HG03095 (cell line): ENCODE measurements around the gene ZBTB20.

Experiments used
- ATAC-seq: cut with Tn5 transposase; IDR thresholded peaks from one replicate; pipeline ENCODE4 v1.9.1; 2021; ENCODE audit warnings: moderate library complexity; ENCODE audit not compliant: unreplicated experiment

The ZBTB20 gene

DNA sequence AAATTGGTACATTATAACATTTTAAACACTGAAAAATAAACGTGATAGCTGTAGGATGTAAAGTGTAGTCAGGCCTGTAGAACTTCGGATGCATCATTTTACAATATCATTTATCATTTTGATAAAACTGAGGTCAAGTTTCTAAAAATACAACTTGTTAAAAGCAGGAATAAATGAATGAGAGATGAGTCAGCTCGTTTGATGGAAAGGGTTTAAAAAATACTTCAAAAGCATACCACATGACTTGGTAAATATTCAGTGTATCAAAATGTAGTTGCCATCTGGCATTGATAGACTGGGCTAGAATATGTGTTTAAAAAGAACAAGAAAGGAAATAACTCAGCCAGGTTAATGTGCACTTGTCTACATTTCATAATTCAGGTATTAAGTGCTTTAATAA lies 496.3 kb downstream of the ZBTB20 start:
- no peak for ATAC-seq

DNA sequence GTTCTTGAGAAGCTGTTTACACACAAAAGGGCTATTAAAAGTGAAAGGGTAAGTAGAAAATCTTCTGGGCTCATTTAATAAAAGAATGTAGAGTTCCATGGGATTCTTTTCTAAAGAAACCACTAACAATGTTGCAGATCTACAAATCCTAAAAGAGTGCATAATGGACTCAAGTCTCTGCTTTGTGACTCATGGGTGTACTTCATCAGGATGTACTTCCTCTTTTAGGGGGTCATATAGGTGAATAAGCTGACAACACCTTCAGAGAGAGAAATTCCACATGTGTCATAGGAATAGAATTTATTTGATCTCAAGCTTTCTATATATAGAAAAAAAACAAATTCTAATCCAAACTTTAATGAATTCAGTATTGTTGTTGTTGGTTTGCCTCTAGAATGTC lies 497.8 kb downstream of the ZBTB20 start:
- ATAC-seq, result no peak

DNA sequence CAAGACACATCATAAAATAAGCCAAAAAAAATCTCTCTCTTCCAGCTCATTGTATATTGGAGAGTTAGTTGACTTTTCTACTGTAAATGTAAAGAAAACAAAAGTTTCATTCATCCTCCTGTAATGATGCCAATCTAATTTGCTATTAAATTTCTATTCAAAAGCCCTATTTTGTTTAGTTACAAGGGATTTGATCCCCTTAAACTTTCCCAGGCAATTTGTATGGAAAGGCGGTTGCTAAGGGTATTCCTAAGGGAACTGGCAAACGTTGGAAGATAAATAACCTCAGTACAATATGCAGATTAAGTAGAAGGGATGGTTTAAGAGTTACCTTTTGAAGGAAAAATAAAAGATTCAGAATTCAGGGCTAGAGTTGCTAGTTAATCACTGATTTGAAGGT lies 500.6 kb downstream of the ZBTB20 start:
- ATAC-seq, result no peak

- no peak for ATAC-seq
Measured at GRCh38 chr3:114645392-114645791, 501.7 kb downstream of the ZBTB20 start.

DNA sequence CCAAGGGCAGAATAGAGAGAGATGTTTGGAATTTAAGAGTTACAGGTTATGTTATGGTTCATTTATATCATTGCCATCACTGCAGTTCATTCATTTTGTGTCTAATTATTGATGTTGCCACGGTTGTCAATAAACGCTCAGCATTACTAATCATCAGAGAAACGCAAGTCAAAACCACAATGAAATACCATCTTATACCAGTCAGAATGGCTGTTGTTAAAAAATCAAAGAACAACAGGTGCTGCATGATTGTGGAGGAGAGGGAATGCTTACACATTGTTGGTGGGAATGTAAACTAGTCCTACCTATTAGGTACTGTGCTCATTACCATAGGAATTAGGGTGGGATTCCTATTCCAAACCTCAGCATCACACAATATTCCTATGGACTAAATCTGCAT lies 502.7 kb downstream of the ZBTB20 start:
- ATAC-seq, result no peak

DNA sequence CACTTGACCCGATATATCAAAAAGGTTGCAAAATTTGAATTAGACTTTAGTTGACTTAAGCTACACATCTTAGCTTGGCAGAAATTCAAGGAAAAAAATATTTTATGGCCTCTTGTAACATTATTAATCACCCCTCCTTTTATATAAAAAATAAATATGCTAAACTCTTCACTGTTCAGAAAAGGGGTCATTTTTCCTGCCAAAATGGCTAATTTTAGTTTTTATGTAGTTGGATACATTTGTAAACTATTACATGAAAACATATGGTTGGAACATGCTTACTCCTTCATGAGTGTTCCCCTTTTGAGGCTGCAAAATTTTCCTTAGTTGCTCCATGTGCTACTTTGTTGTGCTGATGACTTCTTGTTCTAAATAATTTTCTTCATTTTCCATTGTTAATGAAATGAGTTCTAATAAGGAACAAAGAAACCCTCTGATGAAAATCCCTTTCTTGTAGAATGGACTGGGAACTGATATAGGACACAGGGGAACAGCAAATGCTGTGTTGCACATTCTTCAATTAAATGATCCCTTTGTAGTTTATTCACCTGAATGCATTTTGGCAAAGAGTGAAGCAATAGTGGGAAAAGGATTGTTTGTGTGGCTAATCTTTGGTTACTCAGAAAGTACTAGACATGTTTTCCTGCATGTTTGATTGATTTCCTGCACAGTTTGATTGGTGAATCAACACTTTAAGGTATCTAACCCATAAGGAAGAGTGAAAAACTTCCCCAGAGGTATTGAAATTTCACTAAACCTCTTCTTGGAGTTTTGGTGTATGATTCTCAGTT lies 503.9 kb downstream of the ZBTB20 start:
- no peak for ATAC-seq

GRCh38 chr3:114640126-114640525 lies 507.0 kb downstream of the ZBTB20 start:
- no peak for ATAC-seq

DNA sequence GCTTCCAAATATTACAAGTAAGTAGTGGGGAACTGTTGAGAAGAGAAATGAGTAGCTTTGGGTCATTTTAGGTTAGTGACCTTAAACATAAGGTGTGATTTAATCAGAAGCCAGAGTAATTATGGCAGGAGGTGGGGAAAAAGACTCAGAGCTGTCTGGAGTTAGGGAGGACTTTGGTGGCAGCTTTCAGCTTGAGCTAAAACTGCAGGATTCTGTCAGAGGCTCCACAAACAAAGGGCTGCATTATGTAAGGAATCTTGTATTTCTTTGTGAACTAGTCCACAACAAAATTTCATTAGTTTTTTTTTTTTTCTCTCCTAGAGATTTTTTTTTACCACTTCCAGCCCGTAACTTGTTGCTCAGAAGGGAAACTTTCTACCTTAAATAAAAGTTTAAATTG lies 507.9 kb downstream of the ZBTB20 start:
- ATAC-seq, result no peak

DNA sequence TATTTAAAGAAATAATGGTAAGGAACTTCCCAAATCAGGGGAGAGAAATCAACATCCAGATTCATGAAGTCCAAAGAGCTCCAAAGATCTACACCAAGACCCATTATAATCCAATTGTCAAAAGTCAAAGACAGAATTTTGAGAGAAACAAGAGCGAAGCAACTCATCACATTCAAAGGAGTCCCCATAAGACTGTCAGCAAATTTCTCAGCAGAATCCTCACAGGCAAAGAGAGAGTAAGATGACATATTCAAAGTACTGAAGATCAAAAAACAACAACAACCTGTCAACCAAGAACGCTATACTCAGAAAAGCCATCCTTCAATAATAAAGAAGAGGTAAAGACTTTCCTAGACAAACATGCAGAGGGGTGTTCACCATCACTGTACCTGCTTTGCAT lies 511.2 kb downstream of the ZBTB20 start:
- ATAC-seq, result no peak

GRCh38 chr3:114634635-114635034 lies 512.5 kb downstream of the ZBTB20 start:
- no peak for ATAC-seq

DNA sequence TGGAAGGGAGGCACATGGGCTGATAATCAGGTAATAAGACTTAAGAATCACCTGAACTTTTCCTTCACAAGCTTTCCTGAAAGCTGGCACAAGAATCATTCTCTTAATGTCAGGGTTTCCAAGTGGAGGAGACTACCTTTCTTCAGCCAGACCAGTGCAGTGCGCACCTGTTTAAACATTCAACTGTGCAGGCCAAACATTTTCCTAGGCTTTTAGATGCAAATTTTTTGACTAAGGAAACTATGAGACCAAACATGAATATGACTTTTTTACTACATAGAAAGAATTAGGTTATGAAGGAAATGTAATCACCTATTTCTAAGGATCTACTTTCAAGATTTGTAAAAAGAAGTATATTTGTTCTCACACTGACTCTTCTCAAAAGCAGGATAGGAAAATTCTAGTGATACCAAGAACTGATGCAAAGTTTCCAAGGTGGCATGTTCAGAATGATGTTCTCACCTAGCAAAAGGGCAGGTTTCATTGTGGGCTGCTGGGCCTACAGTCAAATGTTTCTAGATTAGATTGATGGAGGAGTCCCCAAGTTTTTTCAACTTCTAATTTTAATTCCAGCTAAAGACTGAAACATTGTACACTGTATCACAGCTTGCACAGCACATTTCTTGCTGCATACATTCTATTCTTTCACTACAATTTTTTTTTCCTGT lies 514.2 kb downstream of the ZBTB20 start:
- no peak for ATAC-seq

GRCh38 chr3:114627770-114628169 lies 519.3 kb downstream of the ZBTB20 start:
- ATAC-seq, result no peak

GRCh38 chr3:114626751-114627150 lies 520.3 kb downstream of the ZBTB20 start:
- no peak for ATAC-seq

DNA sequence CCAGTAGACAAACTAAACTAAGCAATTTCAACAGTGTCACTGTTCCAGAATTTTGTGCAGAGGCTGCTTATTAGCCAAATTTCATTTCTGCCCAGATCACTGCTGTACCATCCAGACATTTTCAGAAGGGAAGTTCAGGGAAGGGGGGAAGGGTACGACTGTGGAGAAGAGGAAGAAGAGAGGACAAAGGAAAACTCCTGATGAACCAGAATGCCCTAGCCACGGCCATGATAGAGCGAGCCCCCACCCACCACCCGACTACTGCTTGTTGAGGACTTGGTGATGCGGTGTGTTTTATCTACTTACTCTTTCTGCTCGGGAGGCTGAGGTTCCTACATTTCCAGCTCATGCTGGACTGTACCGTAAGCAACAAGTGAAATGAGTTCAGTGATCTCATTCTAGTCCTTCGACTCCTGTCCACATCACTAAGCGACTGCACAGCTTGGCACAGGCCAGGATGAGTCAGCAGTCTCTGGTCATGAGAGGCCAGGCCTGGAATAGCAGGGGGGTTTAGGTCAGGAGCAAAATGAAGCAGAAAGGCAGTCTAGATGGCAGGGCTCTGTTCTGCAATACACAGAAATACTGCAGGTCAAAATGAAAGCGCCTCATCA lies 522.4 kb downstream of the ZBTB20 start:
- no peak for ATAC-seq

DNA sequence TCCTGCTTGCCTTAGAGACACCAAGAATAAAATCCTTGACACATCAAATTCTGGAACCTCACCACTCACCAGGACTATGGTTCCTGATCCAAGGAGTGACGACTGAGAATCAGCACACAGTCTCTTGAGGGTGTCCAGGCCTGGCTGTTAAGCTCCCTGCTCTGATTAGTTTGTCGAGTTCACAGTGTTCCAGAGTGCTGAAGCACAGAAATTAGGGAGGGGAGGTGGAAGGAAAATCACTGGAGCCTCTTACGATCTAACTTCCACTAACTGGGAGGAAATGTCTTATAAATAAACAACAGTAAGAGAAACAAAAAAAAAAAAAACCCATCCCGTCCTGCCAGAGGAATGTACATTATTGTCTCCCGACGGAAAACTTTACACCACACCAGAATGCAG lies 523.0 kb downstream of the ZBTB20 start:
- ATAC-seq, result no peak

DNA sequence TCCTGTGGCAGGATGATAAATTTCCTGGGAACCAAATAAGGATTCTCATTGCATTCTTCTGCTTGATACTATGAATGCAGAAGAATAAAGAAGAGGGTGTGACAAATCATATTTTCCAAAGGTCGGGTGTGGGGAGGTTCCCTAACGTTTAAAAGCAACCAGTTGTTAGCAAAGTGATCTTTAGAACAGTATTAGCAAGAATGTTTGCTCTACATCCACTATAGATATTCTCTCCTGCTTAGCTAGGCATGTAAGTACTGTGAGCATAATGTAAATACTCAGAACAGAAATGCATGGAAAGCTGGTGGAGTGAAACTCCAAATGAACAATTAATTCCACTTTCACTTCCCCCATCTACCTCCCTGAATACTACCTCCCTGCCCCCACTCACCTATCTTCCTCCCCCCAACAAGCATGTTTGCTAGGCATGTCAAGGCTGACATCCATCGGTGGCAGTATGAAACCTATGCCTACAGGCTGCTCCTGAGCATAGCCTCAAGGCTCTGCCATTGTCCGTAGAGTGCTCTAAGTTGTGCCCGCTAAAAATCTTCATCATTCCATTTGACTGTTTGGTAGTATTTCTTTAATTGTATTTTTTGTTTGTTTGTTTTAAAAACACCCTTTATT lies 523.6 kb downstream of the ZBTB20 start:
- no peak for ATAC-seq

DNA sequence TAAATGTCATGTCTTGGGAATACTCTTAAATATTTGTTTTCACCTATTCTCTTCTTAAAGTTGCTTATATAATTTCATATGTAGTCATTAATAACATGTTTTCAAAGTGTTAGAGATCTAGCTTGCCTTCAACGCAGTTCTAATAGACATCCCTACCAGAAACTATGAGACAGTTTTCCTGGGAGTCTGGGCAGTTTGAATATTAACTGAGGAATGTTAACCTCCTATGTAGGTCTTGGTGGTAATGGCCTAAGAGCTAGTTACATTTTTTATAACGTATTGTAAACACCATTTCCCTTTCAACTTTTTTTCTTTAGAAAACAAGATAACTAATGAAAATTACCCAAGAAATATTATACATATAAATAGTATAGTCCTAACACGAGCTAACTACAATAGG lies 525.1 kb downstream of the ZBTB20 start:
- ATAC-seq, result no peak

DNA sequence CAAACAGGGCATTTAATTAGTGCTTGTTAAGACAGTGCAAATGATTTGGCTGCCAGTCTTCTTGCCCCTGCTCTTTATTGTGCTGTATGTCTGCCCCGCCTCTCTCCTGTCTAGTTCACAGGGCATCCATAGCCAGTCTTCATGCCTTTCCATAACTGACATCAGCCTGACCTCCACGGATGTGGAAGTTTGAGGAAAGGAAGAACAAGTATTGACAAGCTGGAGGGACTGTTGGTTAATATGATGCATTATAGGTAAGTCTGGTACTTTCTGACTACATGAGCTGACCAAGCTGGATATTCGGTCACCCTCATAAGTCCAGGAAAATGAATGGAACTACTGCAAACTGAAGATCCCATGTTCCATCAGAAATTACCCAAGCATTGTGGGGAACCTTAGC lies 527.3 kb downstream of the ZBTB20 start:
- no peak for ATAC-seq

DNA sequence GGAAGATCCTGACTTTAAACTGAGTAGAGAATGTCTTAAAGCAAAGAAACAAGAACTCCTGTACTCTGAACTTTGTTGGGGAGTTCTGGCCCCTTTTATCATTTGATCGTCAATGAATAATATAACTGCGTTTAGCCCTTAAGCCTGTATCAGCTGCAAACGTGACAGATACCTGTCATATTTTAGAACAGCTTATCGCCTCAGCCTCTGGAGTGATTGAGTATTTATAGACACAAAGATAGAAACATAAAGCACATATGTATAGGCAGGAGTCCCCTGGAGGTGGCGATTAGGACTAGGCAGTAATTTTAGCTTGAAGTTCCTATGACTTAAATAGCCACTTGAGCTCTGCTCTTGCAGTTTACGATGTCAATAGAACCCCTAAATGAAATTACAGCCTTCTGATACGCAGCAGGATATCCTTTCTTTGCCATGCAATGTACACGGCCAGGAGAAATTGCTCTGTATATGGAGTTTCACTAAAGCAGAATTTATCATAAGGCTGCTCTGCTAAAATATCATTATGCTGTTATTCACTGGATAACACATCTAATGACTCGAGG lies 531.5 kb downstream of the ZBTB20 start:
- no peak for ATAC-seq

DNA sequence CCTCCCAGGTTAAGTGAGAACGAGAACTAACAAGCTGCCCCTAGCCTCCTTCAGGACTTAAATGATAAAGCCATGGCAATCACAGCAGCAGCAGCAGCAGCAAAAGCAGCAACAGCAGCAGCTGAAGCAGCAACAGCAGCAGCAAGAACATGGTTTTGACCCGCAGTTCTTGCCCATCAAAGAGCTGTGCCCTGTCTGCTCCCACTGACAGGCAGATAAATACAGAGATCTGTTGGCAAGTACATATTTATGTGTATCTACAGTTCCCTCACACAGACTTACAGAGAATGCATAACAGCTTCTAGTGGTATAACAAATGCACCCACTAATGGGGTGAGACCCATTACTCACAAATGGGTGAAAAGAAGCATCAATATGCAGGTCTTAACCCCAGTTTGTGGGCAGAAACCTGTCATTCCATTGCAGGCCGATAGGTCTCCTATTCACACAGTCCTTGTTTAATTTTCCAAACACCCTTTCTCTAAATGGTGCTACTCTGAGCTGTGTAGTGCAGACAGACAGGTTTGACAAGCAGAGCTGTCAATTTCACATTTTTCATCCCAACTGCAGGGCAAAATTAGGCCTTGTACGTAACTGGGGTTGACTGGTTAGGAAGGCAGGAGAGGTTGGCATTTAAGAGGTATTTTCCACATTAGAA lies 537.0 kb downstream of the ZBTB20 start:
- no peak for ATAC-seq

GRCh38 chr3:114608293-114608692 lies 538.8 kb downstream of the ZBTB20 start:
- ATAC-seq, result no peak
